GM12892 (cell line): ENCODE results near the gene ZNF423.

ENCODE experiments used
- DNase-seq: peaks from one replicate; pipeline ENCODE4 v3.0.0; 2011; ENCODE audit not compliant: insufficient read length
- FAIRE-seq: peaks from 2 replicates; lab custom pipeline; 2011; peaks lifted over from hg19 to GRCh38; lab: Jason Lieb, UNC
- POLR2A ChIP-seq: IDR thresholded peaks from 2 replicates; pipeline ENCODE4 v1.6.1; 2011; ENCODE audit warnings: low read depth, low read length, control low read depth
- POLR2AphosphoS5 ChIP-seq: IDR thresholded peaks from 2 replicates; pipeline ENCODE4 v1.6.1; 2011; ENCODE audit warnings: low read depth, low read length, control low read depth
- TAF1 ChIP-seq: IDR thresholded peaks from 2 replicates; pipeline ENCODE4 v1.6.1; 2011; ENCODE audit warnings: low read depth, mild to moderate bottlenecking, control low read depth, low read length, borderline replicate concordance

ZNF423 gene

GRCh38 chr16:49608779-49609178, 247.1 kb downstream of the ZNF423 start:
- TF ChIP-seq TAF1 (no peak), POLR2AphosphoS5 (no peak)
- DNase-seq (no peak), FAIRE-seq (no peak)

GRCh38 chr16:49608098-49608497, 247.8 kb downstream of the ZNF423 start:
- no peak for TF ChIP-seq POLR2A
- FAIRE-seq (no peak), DNase-seq (no peak)

GRCh38 chr16:49605536-49606254, 250.2 kb downstream of the ZNF423 start:
- DNase-seq (no peak), FAIRE-seq (no peak)
- no peak for TF ChIP-seq POLR2AphosphoS5
- TF ChIP-seq TAF1 = no peak
- no peak for TF ChIP-seq POLR2A

- no peak for FAIRE-seq
- no peak for DNase-seq
- TF ChIP-seq POLR2A = no peak
- no peak for TF ChIP-seq POLR2AphosphoS5
- no peak for TF ChIP-seq TAF1
These were observed 251.3 kb downstream of the ZNF423 start for GRCh38 chr16:49604602-49605001.

GRCh38 chr16:49603956-49604355, 252.0 kb downstream of the ZNF423 start:
- FAIRE-seq (no peak), DNase-seq (no peak)
- TF ChIP-seq POLR2AphosphoS5 (no peak), POLR2A (no peak)

- TF ChIP-seq POLR2A (no peak), TAF1 (no peak), POLR2AphosphoS5 (no peak)
- DNase-seq (no peak), FAIRE-seq (no peak)
These were observed 253.0 kb downstream of the ZNF423 start for GRCh38 chr16:49602976-49603310.

DNA sequence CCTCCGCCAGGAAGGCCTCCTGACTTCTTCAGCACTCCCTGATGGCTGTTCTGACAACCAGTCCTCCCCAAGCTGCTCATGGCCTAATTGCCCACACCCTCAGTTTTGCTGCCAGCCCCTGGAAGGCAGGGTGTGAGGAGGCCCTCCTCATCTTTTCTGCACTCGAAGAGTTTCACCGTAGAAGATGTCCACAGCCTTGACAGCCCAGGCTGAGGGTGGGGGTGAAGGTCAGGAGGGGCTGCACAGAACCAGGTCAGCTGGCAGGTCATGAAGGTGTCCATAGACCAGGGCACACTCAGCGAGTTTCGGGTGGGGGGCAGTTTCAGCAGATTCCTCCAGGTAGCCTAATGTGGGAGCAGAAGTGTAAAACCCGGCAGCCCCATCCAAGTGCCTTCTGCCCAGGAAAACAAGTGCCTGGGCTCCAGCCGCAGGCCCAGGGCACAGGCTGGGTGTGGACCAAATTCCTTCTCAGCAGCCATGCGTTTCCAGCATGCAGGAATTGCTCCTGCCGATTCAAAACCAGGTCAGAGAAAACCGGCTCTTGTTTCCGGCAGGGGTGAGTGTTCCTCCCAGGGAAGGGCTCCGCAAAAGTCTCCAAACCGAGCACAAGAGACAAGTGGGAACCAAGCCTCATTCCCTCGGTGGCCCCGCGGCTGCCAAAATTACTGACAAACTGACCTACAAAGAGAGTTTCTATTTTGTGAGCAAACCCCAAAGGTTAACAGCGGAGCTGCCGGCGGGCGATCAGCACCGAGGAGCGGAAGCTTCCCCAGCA, 253.5 kb downstream of the ZNF423 start:
- DNase-seq = no peak
- no peak for FAIRE-seq
- TF ChIP-seq POLR2A (no peak), TAF1 (no peak), POLR2AphosphoS5 (no peak)

DNA sequence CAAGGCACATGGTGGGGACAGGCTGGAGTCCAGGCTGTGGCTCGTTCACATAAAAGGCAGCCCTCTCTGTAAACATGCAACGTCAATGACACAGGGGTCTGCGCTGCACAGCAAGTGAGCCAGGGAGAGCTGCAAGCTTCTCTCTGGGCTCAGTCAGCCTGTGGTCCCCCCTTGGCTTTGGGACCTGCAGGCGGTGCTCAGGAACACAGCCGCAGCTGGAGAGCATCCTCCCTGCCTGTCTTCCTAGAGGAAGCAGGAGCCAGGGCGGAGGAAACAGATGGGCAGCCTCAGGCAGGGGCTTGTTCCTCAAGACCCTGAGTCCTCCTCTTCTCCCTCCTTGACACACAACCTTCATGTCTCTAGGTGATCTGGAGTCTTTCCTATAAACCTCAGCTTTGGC, 254.3 kb downstream of the ZNF423 start:
- no peak for TF ChIP-seq POLR2A
- no peak for TF ChIP-seq TAF1
- TF ChIP-seq POLR2AphosphoS5 = no peak
- DNase-seq (no peak), FAIRE-seq (no peak)

GRCh38 chr16:49600976-49601375, 254.9 kb downstream of the ZNF423 start:
- TF ChIP-seq POLR2AphosphoS5 (no peak), POLR2A (no peak), TAF1 (no peak)
- DNase-seq (no peak), FAIRE-seq (no peak)

DNA sequence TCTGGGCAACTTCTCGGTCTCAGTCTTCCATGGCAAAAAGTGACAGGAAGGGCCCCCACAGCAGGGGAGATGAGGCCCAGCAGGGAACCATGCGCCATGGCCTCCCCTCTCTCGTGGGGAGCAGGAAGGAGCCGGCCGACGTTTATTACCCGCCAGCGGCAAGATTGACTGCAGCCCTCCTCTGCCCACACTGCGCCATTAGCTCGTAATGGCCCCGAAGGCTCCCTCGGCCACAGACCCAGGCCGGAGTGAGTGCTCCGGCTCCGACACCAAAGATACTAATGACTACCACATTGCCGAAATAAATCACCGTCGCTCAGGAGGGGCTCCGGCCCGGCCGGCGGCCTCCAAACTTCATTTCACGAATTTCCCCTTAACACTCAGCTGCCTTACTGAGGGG, 255.4 kb downstream of the ZNF423 start:
- TF ChIP-seq POLR2A = no peak
- no peak for TF ChIP-seq TAF1
- no peak for TF ChIP-seq POLR2AphosphoS5
- FAIRE-seq (no peak), DNase-seq (no peak)

DNA sequence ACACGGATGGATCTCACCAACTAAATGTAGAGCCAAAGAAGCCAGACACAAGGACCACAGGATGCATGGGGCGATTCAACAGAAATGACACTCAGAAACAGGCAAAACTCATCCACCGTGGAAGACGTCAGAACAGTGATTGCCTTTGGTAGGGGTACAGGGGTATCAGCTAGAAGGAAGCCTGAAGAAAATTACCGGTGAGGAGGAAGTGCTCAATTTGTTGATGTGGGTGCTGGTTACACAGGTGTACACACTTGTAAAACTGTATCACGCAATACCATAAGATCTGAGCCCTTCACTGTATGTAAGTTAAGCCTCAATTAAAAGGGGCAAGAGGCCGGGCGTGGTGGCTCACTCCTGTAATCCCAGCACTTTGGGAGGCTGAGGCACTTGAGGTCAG, 256.2 kb downstream of the ZNF423 start:
- FAIRE-seq (no peak), DNase-seq (no peak)
- TF ChIP-seq POLR2AphosphoS5 = no peak
- TF ChIP-seq POLR2A = no peak
- TF ChIP-seq TAF1 = no peak

DNA sequence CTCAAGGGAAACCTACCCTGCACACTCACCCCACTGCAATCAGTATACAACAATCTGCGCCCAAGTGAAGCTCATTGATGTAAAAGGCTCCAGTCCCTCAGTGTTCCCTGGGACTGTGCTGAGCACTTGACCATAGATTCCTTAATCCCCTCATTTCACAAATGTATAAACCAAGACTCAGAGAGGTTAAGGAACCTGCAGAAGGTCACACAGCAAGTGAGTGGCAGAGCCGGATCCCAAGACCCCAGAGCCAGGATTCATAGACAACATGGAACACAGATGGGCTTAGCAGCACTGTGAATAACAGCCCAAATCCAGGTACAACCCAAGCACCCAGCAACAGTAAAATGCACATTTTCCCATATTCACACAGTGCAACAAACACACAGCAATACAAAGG, 256.6 kb downstream of the ZNF423 start:
- TF ChIP-seq POLR2A = no peak
- TF ChIP-seq TAF1 = no peak
- TF ChIP-seq POLR2AphosphoS5 = no peak
- FAIRE-seq (no peak), DNase-seq (no peak)
